ENCODE measurements around the gene CNRIP1. TPM values are rescaled to one million over a fixed set of nuclear protein-coding genes. Genes with fewer than 3 reads are reported as not detected.
"Not testable (repeated sequence)": the region's sequence is repeated elsewhere in the genome, so short reads cannot be mapped to it uniquely, and the experiment has no call there.

Gene CNRIP1
- total and polyA plus RNA-seq, 8 donors, result 0.85 to 6.4 (median 3.3) TPM

GRCh38 chr2:68318914-68319397 is 793 bp downstream of the CNRIP1 start:
- WGBS, 2 donors, result 0 to 2% methylated on average over 21 to 27 of the region's 27 CpGs
- Histone ChIP-seq H3K27me3 (peaks cover 0 to 19% (median 2%) of the 10 kb centered on the region in 4 donors), H3K4me1 (peaks cover 0 to 6% (median 0%) of the 10 kb centered on the region in 3 donors), H3K27ac (peak overlapping the region; percentile 20 to 73 (median 64)), H3K9me3 (no peaks in the 10 kb centered on the region), H3K36me3 (no peaks in the 10 kb centered on the region), H3K4me3 (peak overlapping the region; percentile 27 to 54 (median 40))
- FAIRE-seq (no peak), DNase-seq (peak in 2 of 6 donors; percentile 12 to 60), ATAC-seq (peak; percentile 38 to 61 (median 56))
- intact Hi-C loops (cut with DNase I), result no loop called here
- no peak for TF ChIP-seq CTCF (IDR thresholded peaks at IDR 0.05)

- peak overlapping the region in 3 of 4 donors; percentile 62 to 73 (median 67) for H3K27ac ChIP-seq
- TF ChIP-seq CTCF (IDR thresholded peaks at IDR 0.05), result no peak
- WGBS, 2 donors, result 19 to 21% methylated on average over 27 of the region's 27 CpGs
- no peaks in the 10 kb centered on the region for H3K9me3 ChIP-seq
- peak overlapping the region; percentile 27 to 54 (median 40) for H3K4me3 ChIP-seq
- FAIRE-seq, result no peak
- intact Hi-C loops (cut with DNase I), result no loop called here
- ATAC-seq, result peak in 3 of 4 donors; percentile 10 to 22 (median 17)
- no peaks in the 10 kb centered on the region for H3K36me3 ChIP-seq
- peak in 2 of 6 donors; percentile 53 to 55 for DNase-seq
- H3K27me3 ChIP-seq, result peaks cover 0 to 19% (median 2%) of the 10 kb centered on the region in 4 donors
- peaks cover 0 to 6% (median 0%) of the 10 kb centered on the region in 3 donors for H3K4me1 ChIP-seq
Observed at GRCh38 chr2:68317971-68318913, 1.5 kb downstream of the CNRIP1 start.

- DNase-seq (no peak), ATAC-seq (no peak), FAIRE-seq (no peak)
- Histone ChIP-seq H3K27me3 (peaks cover 0 to 16% (median 2%) of the 10 kb centered on the region in 4 donors), H3K4me3 (no peak overlapping the region), H3K4me1 (peaks cover 0 to 6% (median 0%) of the 10 kb centered on the region in 3 donors), H3K36me3 (no peaks in the 10 kb centered on the region), H3K27ac (no peak overlapping the region), H3K9me3 (no peaks in the 10 kb centered on the region)
- no peak for TF ChIP-seq CTCF (IDR thresholded peaks at IDR 0.05)
- intact Hi-C loops (cut with DNase I), result no loop called here
- 67 to 70% methylated on average over 2 of the region's 2 CpGs for WGBS, 2 donors
Observed at GRCh38 chr2:68316111-68316510, 3.6 kb downstream of the CNRIP1 start.

- no peak overlapping the region for H3K4me3 ChIP-seq
- no peaks in the 10 kb centered on the region for H3K27me3 ChIP-seq
- DNase-seq, result no peak
- no peak overlapping the region for H3K27ac ChIP-seq
- TF ChIP-seq CTCF (IDR thresholded peaks at IDR 0.05), result no peak
- H3K4me1 ChIP-seq, result no peaks in the 10 kb centered on the region
- intact Hi-C loops (cut with DNase I), result no loop called here
- no peaks in the 10 kb centered on the region for H3K36me3 ChIP-seq
- no peaks in the 10 kb centered on the region for H3K9me3 ChIP-seq
- no peak for ATAC-seq
- no peak for FAIRE-seq
Observed at GRCh38 chr2:68311033-68311432, 8.7 kb downstream of the CNRIP1 start.

- DNase-seq, result no peak
- FAIRE-seq, result no peak
- TF ChIP-seq CTCF (IDR thresholded peaks at IDR 0.05), result no peak
- no peak for ATAC-seq
- H3K9me3 ChIP-seq, result no peaks in the 10 kb centered on the region
- no peaks in the 10 kb centered on the region for H3K4me1 ChIP-seq
- H3K36me3 ChIP-seq, result no peaks in the 10 kb centered on the region
- intact Hi-C loops (cut with DNase I), result no loop called here
- H3K27me3 ChIP-seq, result no peaks in the 10 kb centered on the region
- H3K27ac ChIP-seq, result no peak overlapping the region
- H3K4me3 ChIP-seq, result no peak overlapping the region
Observed at GRCh38 chr2:68309426-68309825, 10.3 kb downstream of the CNRIP1 start.

- ATAC-seq; intact Hi-C loops (cut with DNase I); H3K27me3 ChIP-seq; H3K4me3 ChIP-seq; H3K36me3 ChIP-seq; H3K27ac ChIP-seq; H3K4me1 ChIP-seq; FAIRE-seq; H3K9me3 ChIP-seq; DNase-seq: not testable (repeated sequence)
- WGBS, 2 donors, result 36 to 48% methylated on average over 1 of the region's 1 CpG
Observed at GRCh38 chr2:68303902-68304272, 15.9 kb downstream of the CNRIP1 start.

Measured in pancreas (tissue), 10 donors.